ENCODE measurements around the gene UBXN11.
A peak's percentile ranks its signal among the peaks of the same experiment; 100 is the strongest.

UBXN11 gene

GRCh38 chr1:26287811-26288210 lies 18.6 kb downstream of the UBXN11 start:
- peaks cover 27% of the 10 kb centered on the region for H3K36me3 ChIP-seq (ENCODE audit: insufficient read depth, insufficient read length, low read length)
- no peak for TF ChIP-seq SUZ12 (IDR thresholded peaks at IDR 0.05; ENCODE audit: extremely low read depth, insufficient read depth, insufficient read length)
- no peak for TF ChIP-seq YY1 (IDR thresholded peaks at IDR 0.05; ENCODE audit: insufficient read depth, insufficient read length)
- TF ChIP-seq ZNF274 (IDR thresholded peaks at IDR 0.05; ENCODE audit: low read depth, low read length), result no peak
- H3K9me3 ChIP-seq (ENCODE audit: insufficient read depth, low read length), result no peaks in the 10 kb centered on the region
- H3K4me3 ChIP-seq (ENCODE audit: insufficient read length, low read depth), result no peak overlapping the region
- peaks cover 37% of the 10 kb centered on the region for H3K4me1 ChIP-seq (ENCODE audit: insufficient read depth, insufficient read length)
- no peak for DNase-seq (ENCODE audit: low read depth, low spot score)
- H3K27me3 ChIP-seq (ENCODE audit: insufficient read depth, insufficient read length), result no peaks in the 10 kb centered on the region
- no peak overlapping the region for H3K9ac ChIP-seq (ENCODE audit: insufficient read length, low read depth)

GRCh38 chr1:26287033-26287711 lies 19.3 kb downstream of the UBXN11 start:
- DNase-seq (ENCODE audit: low read depth, low spot score), result no peak

GRCh38 chr1:26286064-26286416 lies 20.4 kb downstream of the UBXN11 start:
- Histone ChIP-seq H3K36me3 (ENCODE audit: insufficient read depth, insufficient read length, low read length) (peaks cover 32% of the 10 kb centered on the region), H3K9ac (ENCODE audit: insufficient read length, low read depth) (no peak overlapping the region), H3K4me1 (ENCODE audit: insufficient read depth, insufficient read length) (peaks cover 49% of the 10 kb centered on the region), H3K9me3 (ENCODE audit: insufficient read depth, low read length) (no peaks in the 10 kb centered on the region), H3K27me3 (ENCODE audit: insufficient read depth, insufficient read length) (no peaks in the 10 kb centered on the region), H3K4me3 (ENCODE audit: insufficient read length, low read depth) (no peak overlapping the region)
- TF ChIP-seq YY1 (IDR thresholded peaks at IDR 0.05; ENCODE audit: insufficient read depth, insufficient read length), result no peak
- no peak for TF ChIP-seq SUZ12 (IDR thresholded peaks at IDR 0.05; ENCODE audit: extremely low read depth, insufficient read depth, insufficient read length)
- no peak for TF ChIP-seq ZNF274 (IDR thresholded peaks at IDR 0.05; ENCODE audit: low read depth, low read length)
- DNase-seq (ENCODE audit: low read depth, low spot score), result no peak

More at GRCh38 chr1:26287033-26287711, 19.3 kb downstream of the UBXN11 start:
- H3K9me3 ChIP-seq (ENCODE audit: insufficient read depth, low read length), result no peaks in the 10 kb centered on the region
- H3K9ac ChIP-seq (ENCODE audit: insufficient read length, low read depth), result no peak overlapping the region
- peaks cover 43% of the 10 kb centered on the region for H3K4me1 ChIP-seq (ENCODE audit: insufficient read depth, insufficient read length)
- no peaks in the 10 kb centered on the region for H3K27me3 ChIP-seq (ENCODE audit: insufficient read depth, insufficient read length)
- TF ChIP-seq SUZ12 (IDR thresholded peaks at IDR 0.05; ENCODE audit: extremely low read depth, insufficient read depth, insufficient read length) (no peak), YY1 (IDR thresholded peaks at IDR 0.05; ENCODE audit: insufficient read depth, insufficient read length) (no peak), ZNF274 (IDR thresholded peaks at IDR 0.05; ENCODE audit: low read depth, low read length) (no peak)
- H3K36me3 ChIP-seq (ENCODE audit: insufficient read depth, insufficient read length, low read length), result peaks cover 31% of the 10 kb centered on the region
- no peak overlapping the region for H3K4me3 ChIP-seq (ENCODE audit: insufficient read length, low read depth)

GRCh38 chr1:26285366-26286063 lies 20.9 kb downstream of the UBXN11 start:
- TF ChIP-seq SUZ12 (IDR thresholded peaks at IDR 0.05; ENCODE audit: extremely low read depth, insufficient read depth, insufficient read length) (no peak), YY1 (IDR thresholded peaks at IDR 0.05; ENCODE audit: insufficient read depth, insufficient read length) (no peak), ZNF274 (IDR thresholded peaks at IDR 0.05; ENCODE audit: low read depth, low read length) (no peak)
- H3K36me3 ChIP-seq (ENCODE audit: insufficient read depth, insufficient read length, low read length), result peaks cover 35% of the 10 kb centered on the region
- DNase-seq (ENCODE audit: low read depth, low spot score), result peak; percentile 84
- peaks cover 46% of the 10 kb centered on the region for H3K4me1 ChIP-seq (ENCODE audit: insufficient read depth, insufficient read length)
- H3K9ac ChIP-seq (ENCODE audit: insufficient read length, low read depth), result peak overlapping the region; percentile 22
- no peaks in the 10 kb centered on the region for H3K9me3 ChIP-seq (ENCODE audit: insufficient read depth, low read length)
- no peak overlapping the region for H3K4me3 ChIP-seq (ENCODE audit: insufficient read length, low read depth)
- no peaks in the 10 kb centered on the region for H3K27me3 ChIP-seq (ENCODE audit: insufficient read depth, insufficient read length)

- TF ChIP-seq ZNF274 (IDR thresholded peaks at IDR 0.05; ENCODE audit: low read depth, low read length) (no peak), YY1 (IDR thresholded peaks at IDR 0.05; ENCODE audit: insufficient read depth, insufficient read length) (no peak), SUZ12 (IDR thresholded peaks at IDR 0.05; ENCODE audit: extremely low read depth, insufficient read depth, insufficient read length) (no peak)
- no peak overlapping the region for H3K4me3 ChIP-seq (ENCODE audit: insufficient read length, low read depth)
- no peaks in the 10 kb centered on the region for H3K27me3 ChIP-seq (ENCODE audit: insufficient read depth, insufficient read length)
- no peaks in the 10 kb centered on the region for H3K9me3 ChIP-seq (ENCODE audit: insufficient read depth, low read length)
- DNase-seq (ENCODE audit: low read depth, low spot score), result no peak
- H3K4me1 ChIP-seq (ENCODE audit: insufficient read depth, insufficient read length), result peaks cover 40% of the 10 kb centered on the region
- H3K9ac ChIP-seq (ENCODE audit: insufficient read length, low read depth), result peak overlapping the region; percentile 46
- H3K36me3 ChIP-seq (ENCODE audit: insufficient read depth, insufficient read length, low read length), result peaks cover 35% of the 10 kb centered on the region
Observed at GRCh38 chr1:26284597-26285347, 21.7 kb downstream of the UBXN11 start.

GRCh38 chr1:26283871-26284596 lies 22.4 kb downstream of the UBXN11 start:
- H3K36me3 ChIP-seq (ENCODE audit: insufficient read depth, insufficient read length, low read length), result peaks cover 30% of the 10 kb centered on the region
- no peaks in the 10 kb centered on the region for H3K9me3 ChIP-seq (ENCODE audit: insufficient read depth, low read length)
- H3K27me3 ChIP-seq (ENCODE audit: insufficient read depth, insufficient read length), result no peaks in the 10 kb centered on the region
- no peak overlapping the region for H3K9ac ChIP-seq (ENCODE audit: insufficient read length, low read depth)
- H3K4me1 ChIP-seq (ENCODE audit: insufficient read depth, insufficient read length), result peaks cover 39% of the 10 kb centered on the region
- TF ChIP-seq YY1 (IDR thresholded peaks at IDR 0.05; ENCODE audit: insufficient read depth, insufficient read length) (no peak), ZNF274 (IDR thresholded peaks at IDR 0.05; ENCODE audit: low read depth, low read length) (no peak), SUZ12 (IDR thresholded peaks at IDR 0.05; ENCODE audit: extremely low read depth, insufficient read depth, insufficient read length) (no peak)
- no peak for DNase-seq (ENCODE audit: low read depth, low spot score)
- H3K4me3 ChIP-seq (ENCODE audit: insufficient read length, low read depth), result no peak overlapping the region
